Right atrium auricular region (tissue), 2 donors: ENCODE results near the gene ZNF521. TPM values are rescaled to one million over a fixed set of nuclear protein-coding genes. Genes with fewer than 3 reads are reported as not detected.
A peak's percentile ranks its signal among the peaks of the same experiment; 100 is the strongest.

Experiments
- DNase-seq: peaks from one replicate; pipeline ENCODE4 v3.0.0-alpha.2; 2019; ENCODE audit warnings: low spot score
- H3K27ac ChIP-seq, 2 donors: fragments of 200-600 bp; sonication (generic); 1 replicate in 1 of 2; 2 replicates in 1 of 2; pipeline ENCODE4 v1.5.1; 2016 to 2019
- H3K27me3 ChIP-seq, 2 donors: fragments of 200-600 bp; sonication (generic); one replicate each; pipeline versions ENCODE4 v1.5.1 to v1.6.0; 2017 to 2019
- H3K36me3 ChIP-seq: fragments of 200-600 bp; sonication (generic); one replicate; pipeline ENCODE4 v1.5.1; 2016
- H3K4me1 ChIP-seq, 2 donors: fragments of 200-600 bp; sonication (generic); one replicate each; pipeline versions ENCODE4 v1.5.1 to v1.6.0; 2017 to 2019
- H3K4me3 ChIP-seq, 2 donors: fragments of 200-600 bp; sonication (generic); 1 replicate in 1 of 2; 2 replicates in 1 of 2; pipeline ENCODE4 v1.5.1; 2017 to 2019; ENCODE audit warnings: mild to moderate bottlenecking in 1 of 2, moderate library complexity in 1 of 2
- H3K9me3 ChIP-seq, 2 donors: fragments of 200-600 bp; sonication (generic); one replicate each; pipeline ENCODE4 v1.5.1; 2019
- CTCF ChIP-seq, 2 donors: fragments of 200-600 bp; sonication (generic); IDR thresholded peaks; one replicate each; pipeline ENCODE4 v1.5.1; 2019; ENCODE audit warnings: antibody characterized with exemption in 2 of 2
- total RNA-seq, 2 donors: library from RNA; depleted of rRNA; stranded (reverse); fragments of >200 nt; gene quantifications; one replicate each; pipeline ENCODE4 v1.1.0, GENCODE V29; 2016

ZNF521 gene
- total RNA-seq, 2 donors from 2014 or later: 36.1 to 37.5 TPM

DNA sequence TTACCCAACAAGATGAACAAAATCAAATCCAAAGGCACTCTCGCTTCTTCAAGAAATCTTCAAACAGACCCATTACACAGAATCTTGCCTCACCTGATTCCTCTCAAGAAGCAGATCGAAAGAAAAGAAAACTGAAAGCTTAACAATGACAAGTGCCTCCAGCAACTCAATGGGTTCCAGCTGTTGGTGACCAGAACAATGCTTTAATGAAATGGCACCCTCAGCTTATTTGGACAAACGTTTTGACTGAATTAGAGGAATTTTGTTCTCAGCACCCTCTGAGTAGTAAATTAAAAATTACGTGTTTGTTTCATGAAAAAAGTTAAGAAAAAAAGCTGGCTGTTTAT, 211.0 kb downstream of the ZNF521 start:
- Histone ChIP-seq H3K4me3 (no peak overlapping the region), H3K27me3 (no peaks in the 10 kb centered on the region), H3K36me3 (no peaks in the 10 kb centered on the region), H3K4me1 (peaks cover 0 to 37% of the 10 kb centered on the region in 2 donors), H3K9me3 (no peaks in the 10 kb centered on the region), H3K27ac (no peak overlapping the region)
- no peak for TF ChIP-seq CTCF (IDR thresholded peaks at IDR 0.05)
- DNase-seq: no peak

DNA sequence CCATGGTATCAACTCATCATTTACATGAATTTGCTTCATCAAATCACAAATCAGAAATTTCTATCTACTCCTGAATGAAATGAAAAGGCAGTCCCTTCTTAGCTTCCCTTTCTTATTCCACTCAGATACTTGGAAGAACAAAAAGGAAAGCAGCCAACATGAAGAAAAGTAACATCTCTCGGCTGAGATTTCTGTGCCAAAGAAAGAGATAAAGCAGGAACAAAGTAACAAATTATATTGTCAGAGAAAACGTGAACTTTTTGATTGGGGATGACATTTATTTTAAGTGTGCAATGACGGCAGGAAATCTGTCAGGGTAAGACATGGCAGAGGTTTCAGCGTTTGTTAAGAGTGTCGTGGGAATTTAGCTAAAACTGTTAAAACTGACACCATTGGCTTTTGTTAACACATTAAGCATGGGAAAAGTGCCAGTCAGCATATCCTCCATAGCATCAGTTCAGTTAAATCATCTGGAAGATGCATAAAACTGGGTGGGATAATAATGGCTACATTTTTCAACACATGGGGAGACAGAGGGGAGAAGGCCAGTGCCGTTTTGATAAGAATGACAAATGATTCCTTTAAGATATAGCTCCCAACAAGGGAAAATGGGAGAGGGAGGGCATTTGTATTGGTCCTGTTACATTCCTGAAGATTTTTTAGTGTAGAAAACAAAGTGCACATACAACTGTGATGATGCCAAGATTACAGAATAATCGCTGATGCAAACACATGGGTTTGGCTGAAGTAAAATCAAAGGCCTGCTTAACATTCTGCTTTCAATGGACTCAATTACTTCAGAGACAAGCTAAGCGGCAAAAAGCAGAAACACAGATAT, 211.6 kb downstream of the ZNF521 start:
- H3K36me3 ChIP-seq: no peaks in the 10 kb centered on the region
- TF ChIP-seq CTCF (IDR thresholded peaks at IDR 0.05): no peak
- H3K4me3 ChIP-seq: no peak overlapping the region
- DNase-seq: no peak
- no peaks in the 10 kb centered on the region for H3K9me3 ChIP-seq
- H3K4me1 ChIP-seq: peaks cover 0 to 42% of the 10 kb centered on the region in 2 donors
- H3K27ac ChIP-seq: peak overlapping the region in 1 of 2 donors; percentile 21
- H3K27me3 ChIP-seq: no peaks in the 10 kb centered on the region

GRCh38 chr18:25137197-25137472, 214.8 kb downstream of the ZNF521 start:
- H3K27ac ChIP-seq: peak overlapping the region; percentile 75 to 87
- H3K9me3 ChIP-seq: no peaks in the 10 kb centered on the region
- H3K27me3 ChIP-seq: no peaks in the 10 kb centered on the region
- no peak overlapping the region for H3K4me3 ChIP-seq
- peaks cover 0 to 43% of the 10 kb centered on the region in 2 donors for H3K4me1 ChIP-seq
- no peak for DNase-seq
- H3K36me3 ChIP-seq: no peaks in the 10 kb centered on the region
- no peak for TF ChIP-seq CTCF (IDR thresholded peaks at IDR 0.05)

- peaks cover 0 to 43% of the 10 kb centered on the region in 2 donors for H3K4me1 ChIP-seq
- H3K4me3 ChIP-seq: no peak overlapping the region
- H3K36me3 ChIP-seq: no peaks in the 10 kb centered on the region
- TF ChIP-seq CTCF (IDR thresholded peaks at IDR 0.05): no peak
- peak overlapping the region; percentile 75 to 87 for H3K27ac ChIP-seq
- DNase-seq: no peak
- no peaks in the 10 kb centered on the region for H3K9me3 ChIP-seq
- no peaks in the 10 kb centered on the region for H3K27me3 ChIP-seq
Observed at GRCh38 chr18:25136416-25137196, 215.4 kb downstream of the ZNF521 start.

DNA sequence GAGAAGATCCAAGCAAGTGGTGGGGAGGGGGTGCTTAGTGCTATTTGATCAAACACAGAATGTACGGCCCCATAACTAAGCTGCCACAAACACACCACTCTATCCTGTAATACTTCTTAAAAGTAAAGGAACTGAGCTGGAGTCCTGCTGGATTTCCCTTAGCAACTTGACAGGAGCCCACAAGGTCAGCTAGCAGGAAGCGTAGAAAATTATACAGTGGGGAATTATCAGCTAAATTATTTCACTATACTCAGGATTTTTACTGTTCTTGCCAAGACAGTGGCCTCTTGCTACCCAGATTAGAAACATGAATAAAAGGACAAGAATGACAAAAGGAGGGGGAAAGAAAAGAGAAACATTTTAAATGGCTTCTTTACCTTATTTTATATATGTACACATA, 217.1 kb downstream of the ZNF521 start:
- no peak for DNase-seq
- Histone ChIP-seq H3K9me3 (no peaks in the 10 kb centered on the region), H3K27ac (peak overlapping the region in 1 of 2 donors; percentile 87), H3K27me3 (no peaks in the 10 kb centered on the region), H3K4me3 (no peak overlapping the region), H3K36me3 (no peaks in the 10 kb centered on the region), H3K4me1 (peaks cover 0 to 43% of the 10 kb centered on the region in 2 donors)
- no peak for TF ChIP-seq CTCF (IDR thresholded peaks at IDR 0.05)
